DND-41 (cell line): Measurements from ENCODE around the gene EREG.

Experiments used
- ATAC-seq: fragments of 200-7000 bp; cut with Tn5 transposase; 3 replicates; pipeline ENCODE4 v1.9.1; 2021; ENCODE audit warnings: low read depth; ENCODE audit not compliant: insufficient read depth
- DNase-seq: peaks from one replicate; pipeline ENCODE4 v3.0.0-alpha.2; 2020
- H2AFZ ChIP-seq: 2 replicates; pipeline ENCODE4 v1.6.0; 2012; ENCODE audit warnings: low read depth, low read length
- H3K27ac ChIP-seq: 2 replicates; pipeline ENCODE4 v1.5.1; 2012; ENCODE audit warnings: low read length, inconsistent platforms
- H3K27me3 ChIP-seq: fragments of 200-600 bp; sonication (generic); 2 replicates; pipeline ENCODE4 v1.6.0; 2012; ENCODE audit warnings: low read length, mild to moderate bottlenecking, inconsistent platforms; ENCODE audit not compliant: insufficient read depth, poor library complexity
- H3K36me3 ChIP-seq: 2 replicates; pipeline ENCODE4 v1.5.1; 2012; ENCODE audit warnings: low read length, inconsistent platforms; ENCODE audit not compliant: insufficient read depth
- H3K4me1 ChIP-seq: 2 replicates; pipeline ENCODE4 v1.5.1; 2012; ENCODE audit warnings: mild to moderate bottlenecking, low read length; ENCODE audit not compliant: insufficient read depth
- H3K4me2 ChIP-seq: 2 replicates; pipeline ENCODE4 v1.6.0; 2012; ENCODE audit warnings: mild to moderate bottlenecking, moderate library complexity, low read length, inconsistent platforms; ENCODE audit not compliant: insufficient read depth
- H3K4me3 ChIP-seq, 2 experiments: fragments of 200-600 bp in 1 of 2; shearing (Covaris generic) in 1 of 2; 2 replicates each; pipeline ENCODE4 v1.5.1; 2012 to 2016; ENCODE audit warnings: inconsistent platforms in 2 of 2, low read length in 2 of 2, mild to moderate bottlenecking in 2 of 2, low read depth in 1 of 2, moderate library complexity in 1 of 2
- H3K79me2 ChIP-seq: 2 replicates; pipeline ENCODE4 v1.6.0; 2012; ENCODE audit warnings: low read length, inconsistent platforms; ENCODE audit not compliant: insufficient read depth
- H3K9ac ChIP-seq: 2 replicates; pipeline ENCODE4 v1.6.0; 2012; ENCODE audit warnings: low read depth, mild to moderate bottlenecking, inconsistent platforms, low read length, moderate library complexity
- H3K9me3 ChIP-seq: 2 replicates; pipeline ENCODE4 v1.5.1; 2012; ENCODE audit warnings: low read length, moderate library complexity, mild to moderate bottlenecking, inconsistent platforms; ENCODE audit not compliant: insufficient read depth, severe bottlenecking
- H4K20me1 ChIP-seq: 2 replicates; pipeline ENCODE4 v1.6.0; 2012; ENCODE audit warnings: low read length; ENCODE audit not compliant: insufficient read depth
- EZH2 ChIP-seq: IDR thresholded peaks from 3 replicates; pipeline ENCODE4 v1.6.1; 2012; ENCODE audit warnings: borderline replicate concordance, low read depth, mild to moderate bottlenecking, moderate library complexity, low read length, inconsistent platforms; ENCODE audit not compliant: severe bottlenecking
- TF ChIP-seq, protein P1 (sequence below): IDR thresholded peaks from 2 replicates; pipeline ENCODE4 v1.5.1; 2012; ENCODE audit warnings: borderline replicate concordance, low read length, moderate library complexity, mild to moderate bottlenecking; ENCODE audit not compliant: poor library complexity, severe bottlenecking; ENCODE audit errors: extremely low read depth

The EREG gene

DNA sequence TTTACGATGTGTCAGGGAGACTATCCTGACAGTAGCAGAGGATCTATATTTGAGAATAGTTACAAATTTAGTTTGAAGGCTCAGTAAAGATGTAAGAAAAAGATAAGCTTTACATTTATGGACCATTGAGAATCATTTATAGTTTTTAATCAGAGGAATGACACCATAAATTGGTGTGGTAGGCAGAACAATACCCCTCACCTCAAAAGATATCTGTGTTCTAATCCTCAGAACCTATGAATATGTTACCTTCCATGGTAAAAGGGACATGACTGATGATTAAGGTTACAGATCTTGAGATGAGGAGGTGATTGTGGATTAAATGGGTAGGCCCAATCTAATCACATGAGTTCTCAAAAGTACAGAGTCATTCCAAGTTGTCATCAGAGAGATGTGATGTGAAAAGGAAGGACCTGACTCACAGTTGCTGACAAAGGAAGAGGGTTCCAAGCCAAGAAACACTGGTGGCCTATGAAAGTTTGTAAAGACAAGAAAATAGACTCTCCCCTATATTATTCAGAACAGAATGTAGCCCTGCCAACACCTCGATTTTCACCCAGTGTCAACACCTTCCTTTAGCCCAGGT is 27.0 kb downstream of the EREG start:
- H3K79me2 ChIP-seq = no peaks in the 10 kb centered on the region
- no peaks in the 10 kb centered on the region for H3K9me3 ChIP-seq
- H3K27me3 ChIP-seq = no peaks in the 10 kb centered on the region
- H2AFZ ChIP-seq = no peak overlapping the region
- H3K36me3 ChIP-seq = no peaks in the 10 kb centered on the region
- TF ChIP-seq EZH2 = no peak
- TF ChIP-seq, protein P1, sequence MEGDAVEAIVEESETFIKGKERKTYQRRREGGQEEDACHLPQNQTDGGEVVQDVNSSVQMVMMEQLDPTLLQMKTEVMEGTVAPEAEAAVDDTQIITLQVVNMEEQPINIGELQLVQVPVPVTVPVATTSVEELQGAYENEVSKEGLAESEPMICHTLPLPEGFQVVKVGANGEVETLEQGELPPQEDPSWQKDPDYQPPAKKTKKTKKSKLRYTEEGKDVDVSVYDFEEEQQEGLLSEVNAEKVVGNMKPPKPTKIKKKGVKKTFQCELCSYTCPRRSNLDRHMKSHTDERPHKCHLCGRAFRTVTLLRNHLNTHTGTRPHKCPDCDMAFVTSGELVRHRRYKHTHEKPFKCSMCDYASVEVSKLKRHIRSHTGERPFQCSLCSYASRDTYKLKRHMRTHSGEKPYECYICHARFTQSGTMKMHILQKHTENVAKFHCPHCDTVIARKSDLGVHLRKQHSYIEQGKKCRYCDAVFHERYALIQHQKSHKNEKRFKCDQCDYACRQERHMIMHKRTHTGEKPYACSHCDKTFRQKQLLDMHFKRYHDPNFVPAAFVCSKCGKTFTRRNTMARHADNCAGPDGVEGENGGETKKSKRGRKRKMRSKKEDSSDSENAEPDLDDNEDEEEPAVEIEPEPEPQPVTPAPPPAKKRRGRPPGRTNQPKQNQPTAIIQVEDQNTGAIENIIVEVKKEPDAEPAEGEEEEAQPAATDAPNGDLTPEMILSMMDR = no peak
- H3K9ac ChIP-seq = no peak overlapping the region
- H3K4me2 ChIP-seq = no peak overlapping the region
- H3K27ac ChIP-seq = no peak overlapping the region
- no peak for ATAC-seq
- H3K4me1 ChIP-seq = no peaks in the 10 kb centered on the region
- DNase-seq = no peak
- no peaks in the 10 kb centered on the region for H4K20me1 ChIP-seq
- no peak overlapping the region for H3K4me3 ChIP-seq

DNA sequence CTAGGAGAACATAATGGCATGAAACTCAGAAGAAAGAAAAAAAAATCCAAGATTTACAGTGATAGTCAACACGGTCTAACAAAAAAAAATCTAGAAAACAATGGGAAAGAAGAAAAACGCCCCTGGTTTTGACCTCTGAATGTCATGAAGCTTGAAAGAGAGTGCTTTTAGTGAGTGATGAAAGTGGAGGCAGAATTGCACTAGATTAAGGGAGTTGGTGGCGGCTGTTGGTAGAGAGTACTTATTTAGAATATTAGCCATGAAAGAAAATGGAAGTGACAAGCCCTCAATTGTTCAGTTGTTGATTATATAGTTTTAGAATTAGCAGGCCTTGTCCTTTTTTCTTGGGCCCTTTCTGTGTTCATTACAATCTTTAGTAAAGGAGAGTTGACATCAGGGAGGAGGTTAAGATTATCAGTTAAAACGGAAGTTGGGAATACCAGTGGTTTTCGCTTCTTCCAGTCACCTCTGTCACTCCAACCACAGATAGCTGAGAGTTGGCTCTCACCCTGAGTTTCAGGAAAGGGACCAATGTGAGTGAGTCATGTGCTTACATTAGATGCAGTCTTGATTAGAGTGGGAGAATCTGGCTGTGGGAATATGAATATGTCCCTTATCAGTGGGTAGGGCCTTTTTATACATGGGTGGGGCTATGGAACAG is 29.7 kb downstream of the EREG start:
- DNase-seq = no peak

DNA sequence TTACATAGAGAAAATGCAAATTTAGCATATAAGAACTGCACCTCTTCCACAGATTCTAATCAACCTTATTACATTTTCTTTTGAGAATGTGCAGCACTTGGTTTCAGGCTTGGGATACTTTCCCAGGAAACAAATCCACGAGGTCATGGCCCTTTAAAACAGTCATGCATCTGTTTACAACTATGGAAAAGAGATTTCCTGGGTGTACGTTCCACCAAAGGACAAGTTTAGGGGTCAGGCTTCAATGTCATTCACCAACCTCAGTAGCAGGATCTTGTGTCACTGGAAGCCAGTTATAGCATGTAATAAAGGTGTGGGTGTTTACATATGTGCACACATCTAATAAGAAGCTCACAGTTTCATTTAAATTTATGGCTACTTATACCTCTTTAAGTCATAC is 30.7 kb downstream of the EREG start:
- H3K9ac ChIP-seq = no peak overlapping the region

More for the DNA sequence above, 29.7 kb downstream of the EREG start:
- H3K9ac ChIP-seq = no peak overlapping the region
- no peaks in the 10 kb centered on the region for H3K9me3 ChIP-seq
- TF ChIP-seq EZH2 = no peak
- TF ChIP-seq, protein P1 = no peak
- ATAC-seq = no peak
- H3K27me3 ChIP-seq = no peaks in the 10 kb centered on the region
- peaks cover 12% of the 10 kb centered on the region; the same call in 1 of the 2 replicates for H3K4me1 ChIP-seq
- no peak overlapping the region for H3K4me3 ChIP-seq
- no peaks in the 10 kb centered on the region for H3K36me3 ChIP-seq
- no peak overlapping the region for H3K27ac ChIP-seq
- no peaks in the 10 kb centered on the region for H3K79me2 ChIP-seq
- H4K20me1 ChIP-seq = no peaks in the 10 kb centered on the region
- no peak overlapping the region for H3K4me2 ChIP-seq
- H2AFZ ChIP-seq = no peak overlapping the region

More for the DNA sequence above, 30.7 kb downstream of the EREG start:
- Histone ChIP-seq H3K79me2 (no peaks in the 10 kb centered on the region), H3K36me3 (no peaks in the 10 kb centered on the region), H3K4me1 (peaks cover 12% of the 10 kb centered on the region; the same call in 1 of the 2 replicates), H3K4me2 (no peak overlapping the region), H2AFZ (0 out of 2 replicates have a peak overlapping the region, but pooled peaks have one; percentile 39), H3K4me3 (no peak overlapping the region), H3K27ac (no peak overlapping the region), H4K20me1 (no peaks in the 10 kb centered on the region), H3K27me3 (no peaks in the 10 kb centered on the region), H3K9me3 (no peaks in the 10 kb centered on the region)
- TF ChIP-seq, protein P1 = no peak
- no peak for TF ChIP-seq EZH2
- DNase-seq (no peak), ATAC-seq (no peak)
